HEK293 (cell line): ENCODE measurements around the gene CKS1B.

Experiments
- CTCF ChIA-PET: fragments of 350-600 bp; formaldehyde crosslinking; extraction: SDS; loops from one replicate; lab custom pipeline; 2021; ENCODE audit warnings: antibody characterized with exemption; lab: Yijun Ruan, JAX
- POLR2A ChIA-PET: fragments of 300-600 bp; formaldehyde crosslinking; extraction: SDS; loops from one replicate; lab custom pipeline; 2020; ENCODE audit warnings: antibody characterized with exemption, inconsistent platforms; lab: Yijun Ruan, JAX
- H3K27ac ChIP-seq: fragments of 200-500 bp; sonication (Bioruptor generic); 2 replicates; pipeline ENCODE4 v1.5.1; 2014; ENCODE audit warnings: low read depth, low read length, control low read depth, inconsistent platforms; ENCODE audit errors: extremely low read depth
- H3K36me3 ChIP-seq, 2 experiments: fragments of 200-500 bp in 1 of 2; sonication (Bioruptor generic) in 1 of 2; 1 replicate in 1 of 2; 2 replicates in 1 of 2; pipeline ENCODE4 v1.5.1; 2014 to 2017; ENCODE audit warnings: inconsistent platforms in 2 of 2, low read length in 2 of 2; ENCODE audit not compliant: control insufficient read depth in 2 of 2, insufficient read depth in 1 of 2
- H3K4me1 ChIP-seq: fragments of 200-500 bp; sonication (Bioruptor generic); 2 replicates; pipeline ENCODE4 v1.5.1; 2014; ENCODE audit warnings: mild to moderate bottlenecking, low read length, inconsistent platforms; ENCODE audit not compliant: control insufficient read depth, insufficient read depth
- H3K4me3 ChIP-seq: 2 replicates; pipeline ENCODE4 v1.5.1; 2011; ENCODE audit warnings: low read depth, mild to moderate bottlenecking, control low read depth, low read length, moderate library complexity
- H3K9me3 ChIP-seq: fragments of 200-500 bp; sonication (Bioruptor generic); 2 replicates; pipeline ENCODE4 v1.5.1; 2014; ENCODE audit warnings: low read depth, low read length, inconsistent platforms; ENCODE audit not compliant: control insufficient read depth, insufficient read depth
- ATF2 ChIP-seq: fragments of 450-650 bp; formaldehyde crosslinking; IDR thresholded peaks from 2 replicates; pipeline ENCODE4 v1.5.1; 2016; ENCODE audit warnings: missing biosample characterization, missing genetic modification characterization, low read depth
- CTCF ChIP-seq: fragments of 450-650 bp; formaldehyde crosslinking; IDR thresholded peaks from 2 replicates; pipeline ENCODE4 v1.5.1; 2016; ENCODE audit warnings: missing biosample characterization, missing genetic modification characterization
- FEZF1 ChIP-seq: fragments of 450-650 bp; formaldehyde crosslinking; IDR thresholded peaks from 2 replicates; pipeline ENCODE4 v1.5.1; 2016; ENCODE audit warnings: missing biosample characterization, missing genetic modification characterization
- GLIS1 ChIP-seq: fragments of 450-650 bp; formaldehyde crosslinking; IDR thresholded peaks from 2 replicates; pipeline ENCODE4 v1.5.1; 2016; ENCODE audit warnings: missing biosample characterization, missing genetic modification characterization
- HIC1 ChIP-seq: fragments of 450-650 bp; formaldehyde crosslinking; IDR thresholded peaks from 2 replicates; pipeline ENCODE4 v1.5.1; 2016; ENCODE audit warnings: missing biosample characterization, missing genetic modification characterization
- RBAK ChIP-seq: fragments of 450-650 bp; formaldehyde crosslinking; IDR thresholded peaks from 2 replicates; pipeline ENCODE4 v1.5.1; 2016; ENCODE audit warnings: missing biosample characterization, missing genetic modification characterization
- YY1 ChIP-seq: fragments of 450-650 bp; formaldehyde crosslinking; IDR thresholded peaks from 2 replicates; pipeline ENCODE4 v1.5.1; 2018; ENCODE audit warnings: missing biosample characterization, missing genetic modification characterization
- ZFP41 ChIP-seq: fragments of 450-650 bp; formaldehyde crosslinking; IDR thresholded peaks from 2 replicates; pipeline ENCODE4 v1.5.1; 2016; ENCODE audit warnings: missing biosample characterization, missing genetic modification characterization, borderline replicate concordance
- ZNF266 ChIP-seq: fragments of 450-650 bp; formaldehyde crosslinking; IDR thresholded peaks from 2 replicates; pipeline ENCODE4 v1.5.1; 2016; ENCODE audit warnings: missing biosample characterization, missing genetic modification characterization, low read depth
- ZNF292 ChIP-seq: fragments of 450-650 bp; formaldehyde crosslinking; IDR thresholded peaks from 2 replicates; pipeline ENCODE4 v1.5.1; 2016; ENCODE audit warnings: low read depth, missing biosample characterization, missing genetic modification characterization, borderline replicate concordance
- ZNF37A ChIP-seq: fragments of 450-650 bp; IDR thresholded peaks from 2 replicates; pipeline ENCODE4 v1.5.1; 2018; ENCODE audit warnings: missing biosample characterization, missing genetic modification characterization
- ZNF521 ChIP-seq: fragments of 450-650 bp; formaldehyde crosslinking; IDR thresholded peaks from 2 replicates; pipeline ENCODE4 v1.5.1; 2017; ENCODE audit warnings: missing biosample characterization, mild to moderate bottlenecking, missing genetic modification characterization
- ZNF548 ChIP-seq: fragments of 450-650 bp; formaldehyde crosslinking; IDR thresholded peaks from 2 replicates; pipeline ENCODE4 v1.5.1; 2016; ENCODE audit warnings: missing biosample characterization, missing genetic modification characterization
- ZNF558 ChIP-seq: fragments of 450-650 bp; formaldehyde crosslinking; IDR thresholded peaks from 2 replicates; pipeline ENCODE4 v1.5.1; 2016; ENCODE audit warnings: missing biosample characterization, missing genetic modification characterization
- ZNF560 ChIP-seq: fragments of 450-650 bp; formaldehyde crosslinking; IDR thresholded peaks from 2 replicates; pipeline ENCODE4 v1.5.1; 2017; ENCODE audit warnings: missing biosample characterization, missing genetic modification characterization, borderline replicate concordance
- ZNF600 ChIP-seq: fragments of 450-650 bp; formaldehyde crosslinking; IDR thresholded peaks from 2 replicates; pipeline ENCODE4 v1.5.1; 2016; ENCODE audit warnings: missing biosample characterization, missing genetic modification characterization
- ZNF610 ChIP-seq: fragments of 450-650 bp; formaldehyde crosslinking; IDR thresholded peaks from 2 replicates; pipeline ENCODE4 v1.5.1; 2016; ENCODE audit warnings: missing biosample characterization, missing genetic modification characterization, borderline replicate concordance
- ZNF624 ChIP-seq: fragments of 450-650 bp; formaldehyde crosslinking; IDR thresholded peaks from 2 replicates; pipeline ENCODE4 v1.5.1; 2017; ENCODE audit warnings: missing biosample characterization, missing genetic modification characterization
- ZNF76 ChIP-seq: fragments of 450-650 bp; formaldehyde crosslinking; IDR thresholded peaks from 2 replicates; pipeline ENCODE4; 2016; ENCODE audit warnings: low read depth, missing biosample characterization, missing genetic modification characterization, borderline replicate concordance
- TF ChIP-seq, protein P1 (sequence below): fragments of 450-650 bp; IDR thresholded peaks from 2 replicates; pipeline ENCODE4 v1.5.1; 2018; ENCODE audit warnings: missing biosample characterization, missing genetic modification characterization
- TF ChIP-seq, protein P2 (sequence below): fragments of 450-650 bp; formaldehyde crosslinking; IDR thresholded peaks from 2 replicates; pipeline ENCODE4; 2016; ENCODE audit warnings: missing biosample characterization, missing genetic modification characterization
- TF ChIP-seq, protein P3 (sequence below): fragments of 450-650 bp; formaldehyde crosslinking; IDR thresholded peaks from 2 replicates; pipeline ENCODE4 v1.5.1; 2016; ENCODE audit warnings: missing biosample characterization, missing genetic modification characterization
- TF ChIP-seq, protein P4 (sequence below): fragments of 450-650 bp; formaldehyde crosslinking; IDR thresholded peaks from 2 replicates; pipeline ENCODE4 v1.5.1; 2016; ENCODE audit warnings: missing biosample characterization, missing genetic modification characterization
- TF ChIP-seq, protein P5 (sequence below): fragments of 450-650 bp; formaldehyde crosslinking; IDR thresholded peaks from 2 replicates; pipeline ENCODE4 v1.5.1; 2016; ENCODE audit warnings: missing biosample characterization, missing genetic modification characterization

CKS1B gene

DNA sequence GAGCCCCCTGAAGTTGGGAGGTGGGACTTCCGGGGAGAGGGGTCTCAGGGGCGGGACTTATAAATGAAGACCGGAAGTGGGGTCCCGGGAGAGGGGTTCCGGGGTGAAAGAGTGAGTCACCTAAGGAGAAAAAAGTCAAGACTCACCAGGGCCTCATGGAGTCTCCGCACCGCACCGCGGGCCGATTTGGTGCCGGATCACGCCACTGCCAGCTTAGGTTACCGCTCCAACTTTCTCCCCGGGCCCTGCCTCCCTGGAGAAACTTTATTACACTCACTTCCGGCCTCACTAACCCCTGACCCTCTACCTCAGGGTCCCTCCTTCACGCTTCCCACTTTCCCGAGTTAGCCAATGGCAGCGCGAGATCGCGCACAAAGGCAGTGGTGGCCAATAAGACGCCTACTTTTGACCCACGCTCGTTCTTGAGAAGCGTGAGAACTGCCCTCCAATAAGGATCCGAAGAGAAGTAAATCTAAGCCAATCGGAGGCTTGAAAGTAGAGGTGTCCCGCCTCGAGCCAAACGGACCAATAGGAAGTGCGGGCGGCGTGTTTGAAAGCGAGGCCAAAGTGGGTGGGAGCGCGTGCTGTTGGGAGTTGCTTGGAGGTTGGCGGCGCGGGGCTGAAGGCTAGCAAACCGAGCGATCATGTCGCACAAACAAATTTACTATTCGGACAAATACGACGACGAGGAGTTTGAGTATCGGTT lies at the start of gene CKS1B:
Gene CKS1B (plus strand): TSS at position 580 of the 706 bp plus-strand sequence. CDS start 65 bp downstream, at position 645.
- Histone ChIP-seq H3K4me1 (peaks cover 12% of the 10 kb centered on the region), H3K36me3 (peaks cover 0 to 16% of the 10 kb centered on the region in 2 experiments; a peak in 2 of 3 replicates), H3K4me3 (peak within 1 kb of the TSS; percentile 68), H3K27ac (peak within 1 kb of the TSS; percentile 76), H3K9me3 (no peaks in the 10 kb centered on the region)
- CTCF ChIA-PET: interaction anchor here (0.8 to 2.7 kb wide), 9 partner anchors 9 to 86 kb away, joined by 3 to 16 read pairs (median 5); partner anchors contain the start of genes FLAD1 and PYGO2
- POLR2A ChIA-PET: interaction anchor here (0.7 to 6.0 kb wide), 15 partner anchors 9 to 111 kb away, joined by 3 to 69 read pairs (median 8); partner anchors contain the start of genes ADAM15, FLAD1, LENEP and PBXIP1
- TF ChIP-seq ZNF624 (tag by site-specific recombination) (no peak), ZNF600 (peak; percentile 75; the same call in 1 of the 2 replicates), ZNF266 (tag by site-specific recombination) (no peak), ZNF610 (tag by site-specific recombination) (no peak), ZNF37A (tag by site-specific recombination) (no peak), ZNF558 (peak; percentile 29; the same call in 1 of the 2 replicates), YY1 (no peak), ATF2 (tag by site-specific recombination) (no peak), ZFP41 (tag by site-specific recombination) (no peak), GLIS1 (tag by site-specific recombination) (0 out of 2 replicates have a peak, but pooled peaks have one; percentile 19), RBAK (tag by site-specific recombination) (no peak), CTCF (no peak), ZNF521 (tag by site-specific recombination) (no peak), ZNF560 (tag by site-specific recombination) (no peak), HIC1 (tag by site-specific recombination) (no peak), ZNF292 (no peak), FEZF1 (0 out of 2 replicates have a peak, but pooled peaks have one; percentile 4), ZNF76 (tag by site-specific recombination) (peak; percentile 11), ZNF548 (no peak)
- TF ChIP-seq, protein P1, sequence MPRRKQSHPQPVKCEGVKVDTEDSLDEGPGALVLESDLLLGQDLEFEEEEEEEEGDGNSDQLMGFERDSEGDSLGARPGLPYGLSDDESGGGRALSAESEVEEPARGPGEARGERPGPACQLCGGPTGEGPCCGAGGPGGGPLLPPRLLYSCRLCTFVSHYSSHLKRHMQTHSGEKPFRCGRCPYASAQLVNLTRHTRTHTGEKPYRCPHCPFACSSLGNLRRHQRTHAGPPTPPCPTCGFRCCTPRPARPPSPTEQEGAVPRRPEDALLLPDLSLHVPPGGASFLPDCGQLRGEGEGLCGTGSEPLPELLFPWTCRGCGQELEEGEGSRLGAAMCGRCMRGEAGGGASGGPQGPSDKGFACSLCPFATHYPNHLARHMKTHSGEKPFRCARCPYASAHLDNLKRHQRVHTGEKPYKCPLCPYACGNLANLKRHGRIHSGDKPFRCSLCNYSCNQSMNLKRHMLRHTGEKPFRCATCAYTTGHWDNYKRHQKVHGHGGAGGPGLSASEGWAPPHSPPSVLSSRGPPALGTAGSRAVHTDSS: no peak
- TF ChIP-seq, protein P2, sequence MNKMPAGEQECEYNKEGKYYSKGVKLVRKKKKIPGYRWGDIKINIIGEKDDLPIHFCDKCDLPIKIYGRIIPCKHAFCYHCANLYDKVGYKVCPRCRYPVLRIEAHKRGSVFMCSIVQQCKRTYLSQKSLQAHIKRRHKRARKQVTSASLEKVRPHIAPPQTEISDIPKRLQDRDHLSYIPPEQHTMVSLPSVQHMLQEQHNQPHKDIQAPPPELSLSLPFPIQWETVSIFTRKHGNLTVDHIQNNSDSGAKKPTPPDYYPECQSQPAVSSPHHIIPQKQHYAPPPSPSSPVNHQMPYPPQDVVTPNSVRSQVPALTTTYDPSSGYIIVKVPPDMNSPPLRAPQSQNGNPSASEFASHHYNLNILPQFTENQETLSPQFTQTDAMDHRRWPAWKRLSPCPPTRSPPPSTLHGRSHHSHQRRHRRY (tag by site-specific recombination): no peak
- TF ChIP-seq, protein P3, sequence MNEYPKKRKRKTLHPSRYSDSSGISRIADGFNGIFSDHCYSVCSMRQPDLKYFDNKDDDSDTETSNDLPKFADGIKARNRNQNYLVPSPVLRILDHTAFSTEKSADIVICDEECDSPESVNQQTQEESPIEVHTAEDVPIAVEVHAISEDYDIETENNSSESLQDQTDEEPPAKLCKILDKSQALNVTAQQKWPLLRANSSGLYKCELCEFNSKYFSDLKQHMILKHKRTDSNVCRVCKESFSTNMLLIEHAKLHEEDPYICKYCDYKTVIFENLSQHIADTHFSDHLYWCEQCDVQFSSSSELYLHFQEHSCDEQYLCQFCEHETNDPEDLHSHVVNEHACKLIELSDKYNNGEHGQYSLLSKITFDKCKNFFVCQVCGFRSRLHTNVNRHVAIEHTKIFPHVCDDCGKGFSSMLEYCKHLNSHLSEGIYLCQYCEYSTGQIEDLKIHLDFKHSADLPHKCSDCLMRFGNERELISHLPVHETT: peak; percentile 69
- TF ChIP-seq, protein P4, sequence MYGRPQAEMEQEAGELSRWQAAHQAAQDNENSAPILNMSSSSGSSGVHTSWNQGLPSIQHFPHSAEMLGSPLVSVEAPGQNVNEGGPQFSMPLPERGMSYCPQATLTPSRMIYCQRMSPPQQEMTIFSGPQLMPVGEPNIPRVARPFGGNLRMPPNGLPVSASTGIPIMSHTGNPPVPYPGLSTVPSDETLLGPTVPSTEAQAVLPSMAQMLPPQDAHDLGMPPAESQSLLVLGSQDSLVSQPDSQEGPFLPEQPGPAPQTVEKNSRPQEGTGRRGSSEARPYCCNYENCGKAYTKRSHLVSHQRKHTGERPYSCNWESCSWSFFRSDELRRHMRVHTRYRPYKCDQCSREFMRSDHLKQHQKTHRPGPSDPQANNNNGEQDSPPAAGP (tag by site-specific recombination): peak; percentile 71
- TF ChIP-seq, protein P5, sequence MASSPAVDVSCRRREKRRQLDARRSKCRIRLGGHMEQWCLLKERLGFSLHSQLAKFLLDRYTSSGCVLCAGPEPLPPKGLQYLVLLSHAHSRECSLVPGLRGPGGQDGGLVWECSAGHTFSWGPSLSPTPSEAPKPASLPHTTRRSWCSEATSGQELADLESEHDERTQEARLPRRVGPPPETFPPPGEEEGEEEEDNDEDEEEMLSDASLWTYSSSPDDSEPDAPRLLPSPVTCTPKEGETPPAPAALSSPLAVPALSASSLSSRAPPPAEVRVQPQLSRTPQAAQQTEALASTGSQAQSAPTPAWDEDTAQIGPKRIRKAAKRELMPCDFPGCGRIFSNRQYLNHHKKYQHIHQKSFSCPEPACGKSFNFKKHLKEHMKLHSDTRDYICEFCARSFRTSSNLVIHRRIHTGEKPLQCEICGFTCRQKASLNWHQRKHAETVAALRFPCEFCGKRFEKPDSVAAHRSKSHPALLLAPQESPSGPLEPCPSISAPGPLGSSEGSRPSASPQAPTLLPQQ (tag by site-specific recombination): no peak; the same call in 1 of the 2 replicates
